Measurements from ENCODE around the gene MRRF. TPM values are rescaled to one million over a fixed set of nuclear protein-coding genes. Genes with fewer than 3 reads are reported as not detected.
A peak's percentile ranks its signal among the peaks of the same experiment; 100 is the strongest.

The MRRF gene, protein sequence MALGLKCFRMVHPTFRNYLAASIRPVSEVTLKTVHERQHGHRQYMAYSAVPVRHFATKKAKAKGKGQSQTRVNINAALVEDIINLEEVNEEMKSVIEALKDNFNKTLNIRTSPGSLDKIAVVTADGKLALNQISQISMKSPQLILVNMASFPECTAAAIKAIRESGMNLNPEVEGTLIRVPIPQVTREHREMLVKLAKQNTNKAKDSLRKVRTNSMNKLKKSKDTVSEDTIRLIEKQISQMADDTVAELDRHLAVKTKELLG
- 10 to 100 TPM; 46.5 to 65.2 (median 62.4) TPM for total RNA-seq
- long read RNA-seq, donor 1, full-length matches to known transcripts, result 29 of 43 reads
- long read RNA-seq, donor 1, partial matches to known transcripts, result 5 of 43 reads
- long read RNA-seq, donor 1, other reads (novel, unspliced or antisense), result 9 of 43 reads
- long read RNA-seq, donor 2, full-length matches to known transcripts, result 31 of 47 reads
- long read RNA-seq, donor 2, partial matches to known transcripts, result 8 of 47 reads
- long read RNA-seq, donor 2, other reads (novel, unspliced or antisense), result 8 of 47 reads

DNA sequence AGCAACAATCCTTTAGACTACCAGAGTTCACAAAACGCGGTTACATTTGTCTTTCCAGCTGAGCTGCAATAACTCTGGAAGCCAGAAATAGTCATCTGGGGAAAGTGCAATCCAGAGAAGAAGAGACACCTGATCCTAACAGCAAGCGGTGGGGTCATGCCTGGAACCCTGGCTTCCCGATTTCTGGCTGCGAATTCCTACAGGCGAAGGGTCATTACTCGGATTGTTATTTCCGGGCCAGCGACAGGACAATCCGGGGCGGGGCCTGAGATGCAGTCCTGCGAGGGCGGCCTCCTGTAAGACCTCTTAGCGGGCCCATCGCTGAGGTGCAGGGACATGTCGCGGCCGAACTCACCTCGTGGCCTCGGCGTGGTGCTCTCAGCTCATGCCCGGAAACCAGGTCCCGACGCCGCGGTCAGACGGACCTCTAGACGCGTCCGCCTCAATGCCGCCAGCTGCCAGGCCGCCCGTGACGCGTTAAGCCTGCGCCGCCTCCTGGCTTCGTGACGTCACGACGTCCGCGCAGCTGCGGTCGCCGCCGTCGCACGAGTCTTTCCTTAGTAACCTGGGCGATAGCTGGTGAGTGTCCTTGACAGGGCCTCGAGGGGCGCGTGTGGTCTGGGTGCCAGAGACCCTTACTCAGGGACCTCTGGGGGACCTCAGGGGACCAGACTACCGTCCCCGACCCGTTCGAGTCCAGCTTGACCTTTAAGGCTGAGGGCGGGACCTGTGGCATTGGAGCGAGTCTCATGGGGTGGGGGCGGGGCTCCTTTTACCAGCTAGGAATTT, at the start of gene MRRF, which contains the start of gene RBM18:
Gene MRRF (plus strand): TSS at position 523 of the 789 bp plus-strand sequence. CDS start 6,010 bp downstream, outside the sequence.
Gene RBM18 (minus strand): TSS at position 481 of the 789 bp plus-strand sequence. CDS start 3,348 bp downstream, outside the sequence.
- Histone ChIP-seq H3K4me1 (ENCODE audit: low read depth) (peaks cover 25% of the 10 kb centered on the region), H3K4me3 (peak within 1 kb of the TSS; percentile 69), H3K36me3 (ENCODE audit: low read depth) (no peaks in the 10 kb centered on the region), H3K9me3 (no peaks in the 10 kb centered on the region)
- intact Hi-C loops (cut with DNase I, micrococcal nuclease), result no loop called here
- TF ChIP-seq, protein P1, sequence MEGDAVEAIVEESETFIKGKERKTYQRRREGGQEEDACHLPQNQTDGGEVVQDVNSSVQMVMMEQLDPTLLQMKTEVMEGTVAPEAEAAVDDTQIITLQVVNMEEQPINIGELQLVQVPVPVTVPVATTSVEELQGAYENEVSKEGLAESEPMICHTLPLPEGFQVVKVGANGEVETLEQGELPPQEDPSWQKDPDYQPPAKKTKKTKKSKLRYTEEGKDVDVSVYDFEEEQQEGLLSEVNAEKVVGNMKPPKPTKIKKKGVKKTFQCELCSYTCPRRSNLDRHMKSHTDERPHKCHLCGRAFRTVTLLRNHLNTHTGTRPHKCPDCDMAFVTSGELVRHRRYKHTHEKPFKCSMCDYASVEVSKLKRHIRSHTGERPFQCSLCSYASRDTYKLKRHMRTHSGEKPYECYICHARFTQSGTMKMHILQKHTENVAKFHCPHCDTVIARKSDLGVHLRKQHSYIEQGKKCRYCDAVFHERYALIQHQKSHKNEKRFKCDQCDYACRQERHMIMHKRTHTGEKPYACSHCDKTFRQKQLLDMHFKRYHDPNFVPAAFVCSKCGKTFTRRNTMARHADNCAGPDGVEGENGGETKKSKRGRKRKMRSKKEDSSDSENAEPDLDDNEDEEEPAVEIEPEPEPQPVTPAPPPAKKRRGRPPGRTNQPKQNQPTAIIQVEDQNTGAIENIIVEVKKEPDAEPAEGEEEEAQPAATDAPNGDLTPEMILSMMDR (IDR thresholded peaks at IDR 0.05), result no peak
- DNase-seq (peak; percentile 93 to 95 (median 94)), ATAC-seq (peak; percentile 95)

GRCh38 chr9:122215663-122216062, 49.0 kb upstream of the MRRF start:
- ATAC-seq (no peak), DNase-seq (no peak)
- intact Hi-C loops (cut with DNase I, micrococcal nuclease), result no loop called here

GRCh38 chr9:122216138-122216797, 48.4 kb upstream of the MRRF start:
- Histone ChIP-seq H3K4me1 (ENCODE audit: low read depth) (peaks cover 22% of the 10 kb centered on the region), H3K36me3 (ENCODE audit: low read depth) (no peaks in the 10 kb centered on the region), H3K4me3 (no peak overlapping the region), H3K9me3 (no peaks in the 10 kb centered on the region)
- TF ChIP-seq, protein P1 (IDR thresholded peaks at IDR 0.05), result no peak
- DNase-seq (no peak), ATAC-seq (no peak)
- intact Hi-C loops (cut with DNase I, micrococcal nuclease), result no loop called here

More at GRCh38 chr9:122215663-122216062, 49.0 kb upstream of the MRRF start:
- Histone ChIP-seq H3K9me3 (no peaks in the 10 kb centered on the region), H3K36me3 (ENCODE audit: low read depth) (no peaks in the 10 kb centered on the region), H3K4me3 (no peak overlapping the region), H3K4me1 (ENCODE audit: low read depth) (peaks cover 22% of the 10 kb centered on the region)
- TF ChIP-seq, protein P1 (IDR thresholded peaks at IDR 0.05), result no peak

DNA sequence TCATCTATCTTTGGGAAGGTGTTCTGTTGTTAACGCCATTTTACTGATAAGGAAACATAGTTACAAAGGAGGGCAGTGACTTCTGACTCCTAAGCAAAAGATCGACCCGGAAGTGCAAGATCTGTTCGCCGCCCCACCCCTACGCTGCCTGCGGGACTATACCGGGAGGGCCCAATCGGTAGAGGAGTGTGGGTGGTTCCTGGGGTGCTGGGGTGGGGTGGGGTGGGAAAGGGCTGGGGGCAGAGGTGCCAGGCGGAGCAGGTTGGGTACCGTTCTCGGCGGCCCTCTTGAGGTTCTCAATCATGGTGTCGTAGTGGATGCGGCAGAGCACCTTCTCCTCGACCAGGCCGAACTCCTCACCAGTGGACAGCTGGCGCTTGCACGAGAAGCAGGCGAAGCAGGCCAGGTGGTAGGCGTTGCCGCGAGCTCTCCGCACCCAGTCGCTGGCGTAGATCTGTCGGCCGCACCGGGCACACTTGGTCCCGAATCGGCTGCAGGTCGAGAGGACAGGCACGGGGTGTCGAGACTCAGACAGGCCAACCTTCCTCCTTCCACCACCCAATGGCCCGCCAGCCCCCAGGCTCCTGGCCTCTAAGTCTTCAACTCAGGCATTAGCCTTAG, 47.8 kb upstream of the MRRF start:
- DNase-seq (no peak), ATAC-seq (no peak)
- intact Hi-C loops (cut with DNase I, micrococcal nuclease), result no loop called here
- Histone ChIP-seq H3K4me1 (ENCODE audit: low read depth) (peaks cover 22% of the 10 kb centered on the region), H3K36me3 (ENCODE audit: low read depth) (no peaks in the 10 kb centered on the region), H3K9me3 (no peaks in the 10 kb centered on the region), H3K4me3 (no peak overlapping the region)
- TF ChIP-seq, protein P1 (IDR thresholded peaks at IDR 0.05), result no peak

- DNase-seq (no peak), ATAC-seq (no peak)
- H3K4me3 ChIP-seq, result no peak overlapping the region
- intact Hi-C loops (cut with DNase I, micrococcal nuclease), result no loop called here
- TF ChIP-seq, protein P1 (IDR thresholded peaks at IDR 0.05), result no peak
- no peaks in the 10 kb centered on the region for H3K36me3 ChIP-seq (ENCODE audit: low read depth)
- H3K9me3 ChIP-seq, result no peaks in the 10 kb centered on the region
- peaks cover 22% of the 10 kb centered on the region for H3K4me1 ChIP-seq (ENCODE audit: low read depth)
Observed at GRCh38 chr9:122217640-122218039, 47.0 kb upstream of the MRRF start.
